Prostate gland (tissue), 1 donor: ENCODE measurements around the gene PAK1.

Experiments used
- POLR2A ChIP-seq: fragments of 450-650 bp; IDR thresholded peaks from one replicate; pipeline ENCODE4 v1.6.1; 2016; ENCODE audit warnings: antibody characterized with exemption, mild to moderate bottlenecking
- POLR2AphosphoS5 ChIP-seq: sonication (generic); formaldehyde crosslinking; IDR thresholded peaks from one replicate; pipeline ENCODE4 v1.6.1; 2017; ENCODE audit warnings: antibody characterized with exemption

GRCh38 chr11:77347948-77348347, 125.9 kb downstream of the PAK1 start:
- no peak for TF ChIP-seq POLR2AphosphoS5
- TF ChIP-seq POLR2A = no peak
